OCI-LY7 (cell line): ENCODE results near the gene POP4.

Source experiments
- CTCF ChIP-seq: fragments of 200-600 bp; sonication (generic); conservative IDR thresholded peaks from 2 replicates; pipeline ENCODE4 v1.5.1; 2014; ENCODE audit warnings: mild to moderate bottlenecking, antibody characterized with exemption, low read length, moderate library complexity, mixed read lengths
- EZH2phosphoT487 ChIP-seq: fragments of 200-600 bp; sonication (generic); IDR thresholded peaks from 2 replicates; pipeline ENCODE4 v1.6.1; 2018; ENCODE audit warnings: low read depth, borderline replicate concordance, mild to moderate bottlenecking, mixed run types, antibody characterized with exemption, low read length, moderate library complexity, mixed read lengths

GRCh38 chr19:29596885-29597525 is 9.1 kb upstream of the POP4 start:
- TF ChIP-seq CTCF (peak; percentile 43), EZH2phosphoT487 (no peak)
